H7 (cell line): ENCODE results near the gene ZNF583. TPM values are rescaled to one million over a fixed set of nuclear protein-coding genes. Genes with fewer than 3 reads are reported as not detected.
A peak's percentile ranks its signal among the peaks of the same experiment; 100 is the strongest.

Experiments used
- DNase-seq: peaks from one replicate; pipeline ENCODE4 v3.0.0; 2012
- H3K27me3 ChIP-seq: 2 replicates; pipeline ENCODE4 v1.6.0; 2011; ENCODE audit warnings: mild to moderate bottlenecking, low read length; ENCODE audit not compliant: control insufficient read depth, insufficient read depth
- H3K36me3 ChIP-seq: replicated peaks from 2 replicates; pipeline ENCODE4 v1.5.1; 2011; ENCODE audit warnings: low read length; ENCODE audit not compliant: control insufficient read depth, insufficient read depth
- H3K4me3 ChIP-seq: 2 replicates; pipeline ENCODE4 v1.5.1; 2011; ENCODE audit warnings: low read depth, mild to moderate bottlenecking, control low read depth, low read length, moderate library complexity; ENCODE audit not compliant: insufficient read depth
- total RNA-seq: library from RNA; depleted of rRNA; stranded (reverse); fragments of >200 nt; shearing (Covaris generic); gene quantifications from 2 replicates; pipeline ENCODE4 v1.2.3, GENCODE V29; 2014; rRNA removed

Gene ZNF583
- total RNA-seq: 0.55 and 1.7 TPM in 2 replicates

- Histone ChIP-seq H3K36me3 (peaks cover under 1% of the 10 kb centered on the region; the same call in 1 of the 2 replicates), H3K4me3 (peak within 1 kb of the TSS; percentile 76), H3K27me3 (no peaks in the 10 kb centered on the region; the same call in 1 of the 2 replicates)
- DNase-seq: peak; percentile 93
Measured at GRCh38 chr19:56403764-56404704, at the start of gene ZNF583. ZNF583 (plus strand) TSS chr19:56404332; CDS start chr19:56407115, 2,783 bp downstream.

DNA sequence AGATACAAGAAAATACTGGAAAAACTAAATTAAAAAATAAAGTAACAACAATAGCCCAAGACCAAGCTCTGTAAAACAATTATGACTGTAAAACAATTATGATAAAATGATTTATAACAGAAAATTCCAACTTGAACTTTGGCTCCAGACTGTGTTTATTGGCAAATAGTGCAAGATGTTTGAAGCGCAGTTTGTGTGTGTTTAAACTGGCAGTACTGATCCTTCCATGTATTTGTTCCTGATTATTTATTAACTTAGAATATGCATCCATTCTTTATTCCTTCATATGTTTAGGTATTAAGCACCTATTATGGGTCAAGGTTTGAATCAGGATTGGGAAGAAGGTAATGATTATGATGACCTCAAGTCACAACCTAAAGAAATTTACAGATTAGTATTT, 48.6 kb upstream of the ZNF583 start:
- no peaks in the 10 kb centered on the region for H3K27me3 ChIP-seq

GRCh38 chr19:56356944-56357343, 47.2 kb upstream of the ZNF583 start:
- H3K27me3 ChIP-seq: no peaks in the 10 kb centered on the region
- H3K4me3 ChIP-seq: no peak overlapping the region
- H3K36me3 ChIP-seq: no peaks in the 10 kb centered on the region
- no peak for DNase-seq

More for the DNA sequence above, 48.6 kb upstream of the ZNF583 start:
- H3K4me3 ChIP-seq: no peak overlapping the region
- DNase-seq: no peak
- H3K36me3 ChIP-seq: no peaks in the 10 kb centered on the region

DNA sequence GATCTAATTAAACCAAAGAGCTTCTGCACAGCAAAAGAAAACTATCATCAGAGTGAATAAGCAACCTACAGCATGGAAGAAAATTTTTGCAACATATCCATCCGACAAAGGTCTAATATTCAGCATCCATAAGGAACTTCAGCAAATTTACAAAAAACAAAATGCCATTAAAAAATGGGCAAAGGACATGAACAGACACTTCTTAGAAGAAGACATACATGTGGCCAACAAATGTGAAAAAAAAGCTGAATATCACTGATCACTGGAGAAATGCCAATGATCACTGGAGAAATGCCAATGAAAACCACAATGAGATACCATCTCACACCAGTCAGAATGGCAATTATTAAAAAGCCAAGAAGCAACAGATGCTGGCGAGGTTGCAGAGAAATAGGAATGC, 43.3 kb upstream of the ZNF583 start:
- H3K36me3 ChIP-seq: no peaks in the 10 kb centered on the region
- H3K27me3 ChIP-seq: no peaks in the 10 kb centered on the region
- DNase-seq: no peak
- no peak overlapping the region for H3K4me3 ChIP-seq

GRCh38 chr19:56367829-56368711, 36.1 kb upstream of the ZNF583 start:
- peaks cover 4% of the 10 kb centered on the region for H3K36me3 ChIP-seq
- peak; percentile 84 for DNase-seq
- peak overlapping the region; percentile 63 for H3K4me3 ChIP-seq
- H3K27me3 ChIP-seq: no peaks in the 10 kb centered on the region

DNA sequence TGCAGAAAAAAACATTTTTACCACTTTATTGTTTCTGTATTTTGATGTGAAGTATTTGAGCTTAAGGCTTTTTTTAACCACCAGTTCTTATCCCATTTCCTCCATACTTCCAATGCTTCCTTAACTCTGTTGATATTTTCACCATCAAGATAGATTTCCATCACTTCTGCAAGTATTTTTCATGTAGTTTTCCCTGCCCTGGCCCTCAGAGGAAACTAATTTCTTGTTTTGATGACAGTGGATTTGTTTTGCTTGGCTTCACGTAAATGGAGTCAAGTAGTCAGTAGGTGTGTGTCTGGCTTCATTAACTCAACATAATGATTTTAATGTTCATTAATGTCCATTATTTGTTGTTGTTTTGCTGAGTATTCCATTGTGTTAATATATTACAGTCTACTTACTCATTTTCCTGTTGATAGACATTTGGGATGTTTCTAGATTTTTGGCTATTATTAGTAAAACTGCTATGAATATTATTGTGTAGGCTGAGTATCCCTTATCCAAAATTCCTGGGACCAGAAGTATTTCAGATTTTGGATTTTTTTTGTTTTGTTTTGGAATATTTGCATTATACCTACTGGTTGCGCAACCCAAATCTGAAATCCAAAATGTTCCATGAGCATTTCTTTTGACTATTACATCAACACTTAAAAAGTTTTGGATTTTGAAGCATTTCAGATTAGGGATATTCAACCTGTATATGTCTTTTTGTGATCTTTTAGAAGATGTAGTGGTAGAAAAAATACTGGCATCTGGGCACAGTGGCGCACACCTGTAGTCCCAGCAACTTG, 34.1 kb upstream of the ZNF583 start:
- Histone ChIP-seq H3K36me3 (peaks cover 21% of the 10 kb centered on the region), H3K27me3 (no peaks in the 10 kb centered on the region), H3K4me3 (no peak overlapping the region)
- no peak for DNase-seq

DNA sequence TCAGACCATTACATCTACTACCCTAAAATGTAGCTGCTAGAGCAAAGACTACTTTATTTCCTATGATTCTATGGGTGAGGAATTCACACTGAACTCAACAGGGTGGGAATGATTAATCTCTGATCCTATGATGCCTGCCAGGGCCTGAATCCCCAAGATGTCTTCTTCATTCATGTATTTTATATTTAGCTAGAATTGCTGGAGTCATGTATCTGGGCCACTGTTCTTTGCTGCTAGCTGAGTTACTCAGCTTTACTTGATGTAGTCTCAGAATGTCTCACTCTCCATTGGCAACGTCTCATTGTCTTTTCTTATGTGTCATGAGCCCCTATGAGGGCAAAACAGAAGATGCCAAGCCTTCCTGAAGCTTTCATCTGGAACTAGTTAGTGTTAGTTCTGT, 31.9 kb upstream of the ZNF583 start:
- no peak for DNase-seq
- Histone ChIP-seq H3K27me3 (no peaks in the 10 kb centered on the region), H3K4me3 (no peak overlapping the region), H3K36me3 (peaks cover 22% of the 10 kb centered on the region)

- DNase-seq: no peak
- H3K4me3 ChIP-seq: no peak overlapping the region
- peaks cover 28% of the 10 kb centered on the region for H3K36me3 ChIP-seq
Measured at GRCh38 chr19:56377105-56377924, 26.8 kb upstream of the ZNF583 start.

GRCh38 chr19:56383826-56384605, 20.1 kb upstream of the ZNF583 start:
- Histone ChIP-seq H3K36me3 (peaks cover 2% of the 10 kb centered on the region; the same call in 1 of the 2 replicates), H3K27me3 (no peaks in the 10 kb centered on the region), H3K4me3 (no peak overlapping the region)
- no peak for DNase-seq

More at GRCh38 chr19:56377105-56377924, 26.8 kb upstream of the ZNF583 start:
- H3K27me3 ChIP-seq: no peaks in the 10 kb centered on the region

- peak within 1 kb of the TSS; percentile 78 for H3K4me3 ChIP-seq
- H3K27me3 ChIP-seq: no peaks in the 10 kb centered on the region
- peaks cover 4% of the 10 kb centered on the region for H3K36me3 ChIP-seq
- peak; percentile 88 for DNase-seq
Measured at GRCh38 chr19:56393119-56394012, 10.8 kb upstream of the ZNF583 start, which contains the start of gene ZNF582. ZNF582 (minus strand) TSS chr19:56393534; CDS start chr19:56391752, 1,782 bp downstream.

GRCh38 chr19:56398809-56399208, 5.3 kb upstream of the ZNF583 start:
- H3K4me3 ChIP-seq: no peak overlapping the region
- H3K27me3 ChIP-seq: no peaks in the 10 kb centered on the region; the same call in 1 of the 2 replicates
- DNase-seq: no peak
- H3K36me3 ChIP-seq: peaks cover 6% of the 10 kb centered on the region

GRCh38 chr19:56400485-56400884, 3.6 kb upstream of the ZNF583 start:
- Histone ChIP-seq H3K27me3 (no peaks in the 10 kb centered on the region; the same call in 1 of the 2 replicates), H3K4me3 (no peak overlapping the region), H3K36me3 (peaks cover 6% of the 10 kb centered on the region)
- no peak for DNase-seq
